BLaER1 (cell line): Measurements from ENCODE around the gene SLC8A3.

Experiments
- H3K27ac ChIP-seq: shearing (Covaris generic); formaldehyde crosslinking; 2 replicates; pipeline ENCODE4 v1.8.1; 2022
- H3K27me3 ChIP-seq: shearing (Covaris generic); formaldehyde crosslinking; 2 replicates; pipeline ENCODE4 v1.8.1; 2022
- H3K36me3 ChIP-seq: shearing (Covaris generic); formaldehyde crosslinking; 2 replicates; pipeline ENCODE4 v1.8.1; 2022
- H3K4me1 ChIP-seq: shearing (Covaris generic); formaldehyde crosslinking; 2 replicates; pipeline ENCODE4 v1.8.1; 2022
- H3K4me2 ChIP-seq: shearing (Covaris generic); formaldehyde crosslinking; 2 replicates; pipeline ENCODE4 v1.8.1; 2022
- H3K4me3 ChIP-seq: shearing (Covaris generic); formaldehyde crosslinking; 2 replicates; pipeline ENCODE4 v1.8.1; 2022
- H3K9ac ChIP-seq: shearing (Covaris generic); formaldehyde crosslinking; 2 replicates; pipeline ENCODE4 v1.8.1; 2022
- H3K9me3 ChIP-seq: shearing (Covaris generic); formaldehyde crosslinking; 2 replicates; pipeline ENCODE4 v1.8.1; 2022
- H4K20me1 ChIP-seq: shearing (Covaris generic); formaldehyde crosslinking; 2 replicates; pipeline ENCODE4 v1.8.1; 2022
- Cebpa-rat ChIP-seq: shearing (Covaris generic); IDR thresholded peaks from 2 replicates; pipeline ENCODE4 v1.8.1; 2022

SLC8A3 gene

GRCh38 chr14:70177081-70177800 lies 11.5 kb downstream of the SLC8A3 start:
- TF ChIP-seq Cebpa-rat: no peak
- Histone ChIP-seq H4K20me1 (no peaks in the 10 kb centered on the region), H3K36me3 (no peaks in the 10 kb centered on the region), H3K4me1 (no peaks in the 10 kb centered on the region), H3K4me2 (no peak overlapping the region), H3K4me3 (no peak overlapping the region), H3K9me3 (no peaks in the 10 kb centered on the region), H3K9ac (no peak overlapping the region), H3K27ac (no peak overlapping the region), H3K27me3 (no peaks in the 10 kb centered on the region)

- Histone ChIP-seq H3K4me1 (no peaks in the 10 kb centered on the region), H3K36me3 (no peaks in the 10 kb centered on the region), H3K9ac (no peak overlapping the region), H3K27ac (no peak overlapping the region), H3K9me3 (no peaks in the 10 kb centered on the region), H3K4me2 (no peak overlapping the region), H3K27me3 (no peaks in the 10 kb centered on the region), H4K20me1 (no peaks in the 10 kb centered on the region), H3K4me3 (no peak overlapping the region)
- TF ChIP-seq Cebpa-rat: no peak
These were observed 15.2 kb downstream of the SLC8A3 start for GRCh38 chr14:70173569-70173968.

- H3K9me3 ChIP-seq: no peaks in the 10 kb centered on the region
- H3K4me1 ChIP-seq: no peaks in the 10 kb centered on the region
- no peak overlapping the region for H3K4me2 ChIP-seq
- no peaks in the 10 kb centered on the region for H3K36me3 ChIP-seq
- no peak for TF ChIP-seq Cebpa-rat
- no peaks in the 10 kb centered on the region for H3K27me3 ChIP-seq
- no peak overlapping the region for H3K27ac ChIP-seq
- H4K20me1 ChIP-seq: no peaks in the 10 kb centered on the region
- H3K9ac ChIP-seq: no peak overlapping the region
- H3K4me3 ChIP-seq: no peak overlapping the region
These were observed 17.0 kb downstream of the SLC8A3 start for GRCh38 chr14:70171726-70172125.

GRCh38 chr14:70170976-70171375 lies 17.8 kb downstream of the SLC8A3 start:
- H3K9ac ChIP-seq: no peak overlapping the region
- no peaks in the 10 kb centered on the region for H3K9me3 ChIP-seq
- no peak overlapping the region for H3K4me2 ChIP-seq
- no peaks in the 10 kb centered on the region for H3K27me3 ChIP-seq
- no peak for TF ChIP-seq Cebpa-rat
- no peak overlapping the region for H3K27ac ChIP-seq
- no peaks in the 10 kb centered on the region for H3K4me1 ChIP-seq
- no peak overlapping the region for H3K4me3 ChIP-seq
- H4K20me1 ChIP-seq: no peaks in the 10 kb centered on the region
- H3K36me3 ChIP-seq: no peaks in the 10 kb centered on the region

- no peak overlapping the region for H3K4me2 ChIP-seq
- no peaks in the 10 kb centered on the region for H4K20me1 ChIP-seq
- H3K4me3 ChIP-seq: no peak overlapping the region
- no peak for TF ChIP-seq Cebpa-rat
- H3K9me3 ChIP-seq: no peaks in the 10 kb centered on the region
- no peaks in the 10 kb centered on the region for H3K4me1 ChIP-seq
- H3K36me3 ChIP-seq: no peaks in the 10 kb centered on the region
- no peak overlapping the region for H3K27ac ChIP-seq
- H3K9ac ChIP-seq: no peak overlapping the region
- no peaks in the 10 kb centered on the region for H3K27me3 ChIP-seq
These were observed 20.3 kb downstream of the SLC8A3 start for GRCh38 chr14:70168406-70168805.

GRCh38 chr14:70166530-70167203 lies 22.1 kb downstream of the SLC8A3 start:
- Histone ChIP-seq H3K27me3 (no peaks in the 10 kb centered on the region), H3K9me3 (no peaks in the 10 kb centered on the region), H3K4me1 (no peaks in the 10 kb centered on the region), H4K20me1 (no peaks in the 10 kb centered on the region), H3K27ac (no peak overlapping the region), H3K9ac (no peak overlapping the region), H3K4me2 (no peak overlapping the region), H3K36me3 (no peaks in the 10 kb centered on the region), H3K4me3 (no peak overlapping the region)
- TF ChIP-seq Cebpa-rat: no peak

- Histone ChIP-seq H3K36me3 (no peaks in the 10 kb centered on the region), H3K4me2 (no peak overlapping the region), H3K27ac (no peak overlapping the region), H3K9ac (no peak overlapping the region), H3K4me3 (no peak overlapping the region), H3K9me3 (no peaks in the 10 kb centered on the region), H4K20me1 (no peaks in the 10 kb centered on the region), H3K27me3 (no peaks in the 10 kb centered on the region), H3K4me1 (no peaks in the 10 kb centered on the region)
- TF ChIP-seq Cebpa-rat: no peak
These were observed 26.4 kb downstream of the SLC8A3 start for GRCh38 chr14:70162358-70162757.

GRCh38 chr14:70156592-70156991 lies 32.2 kb downstream of the SLC8A3 start:
- H3K4me2 ChIP-seq: no peak overlapping the region
- no peak overlapping the region for H3K9ac ChIP-seq
- H3K27me3 ChIP-seq: no peaks in the 10 kb centered on the region
- no peaks in the 10 kb centered on the region for H3K9me3 ChIP-seq
- H3K36me3 ChIP-seq: no peaks in the 10 kb centered on the region
- no peaks in the 10 kb centered on the region for H3K4me1 ChIP-seq
- H4K20me1 ChIP-seq: no peaks in the 10 kb centered on the region
- no peak for TF ChIP-seq Cebpa-rat
- H3K4me3 ChIP-seq: no peak overlapping the region
- H3K27ac ChIP-seq: no peak overlapping the region

GRCh38 chr14:70152704-70153103 lies 36.0 kb downstream of the SLC8A3 start:
- Histone ChIP-seq H3K27ac (no peak overlapping the region), H4K20me1 (no peaks in the 10 kb centered on the region), H3K9ac (no peak overlapping the region), H3K4me3 (no peak overlapping the region), H3K4me1 (no peaks in the 10 kb centered on the region), H3K4me2 (no peak overlapping the region), H3K27me3 (no peaks in the 10 kb centered on the region), H3K9me3 (no peaks in the 10 kb centered on the region), H3K36me3 (no peaks in the 10 kb centered on the region)
- TF ChIP-seq Cebpa-rat: no peak

GRCh38 chr14:70152081-70152480 lies 36.7 kb downstream of the SLC8A3 start:
- no peak overlapping the region for H3K4me3 ChIP-seq
- H3K4me1 ChIP-seq: no peaks in the 10 kb centered on the region
- no peak overlapping the region for H3K27ac ChIP-seq
- H3K4me2 ChIP-seq: no peak overlapping the region
- no peaks in the 10 kb centered on the region for H3K27me3 ChIP-seq
- H3K9me3 ChIP-seq: no peaks in the 10 kb centered on the region
- H3K9ac ChIP-seq: no peak overlapping the region
- TF ChIP-seq Cebpa-rat: no peak
- no peaks in the 10 kb centered on the region for H4K20me1 ChIP-seq
- H3K36me3 ChIP-seq: no peaks in the 10 kb centered on the region
